Choroid plexus epithelial cell (primary cell): ENCODE data around the gene CLIC4.
"Not testable (repeated sequence)": the region's sequence is repeated elsewhere in the genome, so short reads cannot be mapped to it uniquely, and the experiment has no call there.

Source experiments
- DNase-seq: peaks from one replicate; pipeline ENCODE4 v3.0.0-alpha.2; 2010; ENCODE audit warnings: low read depth
- H3K4me3 ChIP-seq: 2 replicates; pipeline ENCODE4 v1.5.1; 2011; ENCODE audit warnings: low read depth, mild to moderate bottlenecking, control low read depth, low read length, moderate library complexity
- CTCF ChIP-seq: conservative IDR thresholded peaks from 2 replicates; pipeline ENCODE4 v1.5.1; 2011; ENCODE audit warnings: low read depth, mild to moderate bottlenecking, control low read depth, inconsistent platforms, low read length, moderate library complexity

The CLIC4 gene

GRCh38 chr1:24779689-24780464 lies 34.6 kb downstream of the CLIC4 start:
- TF ChIP-seq CTCF = peak; percentile 34
- H3K4me3 ChIP-seq = no peak overlapping the region
- DNase-seq = peak; percentile 48

GRCh38 chr1:24780626-24781025 lies 35.4 kb downstream of the CLIC4 start:
- H3K4me3 ChIP-seq, DNase-seq: not testable (repeated sequence)

- no peak overlapping the region for H3K4me3 ChIP-seq
- no peak for DNase-seq
- no peak for TF ChIP-seq CTCF
Observed at GRCh38 chr1:24782689-24783088, 37.4 kb downstream of the CLIC4 start.

GRCh38 chr1:24783713-24784112 lies 38.5 kb downstream of the CLIC4 start:
- no peak for DNase-seq
- no peak overlapping the region for H3K4me3 ChIP-seq
- no peak for TF ChIP-seq CTCF

- no peak for TF ChIP-seq CTCF
- no peak overlapping the region for H3K4me3 ChIP-seq
- DNase-seq = peak; percentile 62
Observed at GRCh38 chr1:24786191-24786590, 40.9 kb downstream of the CLIC4 start.

GRCh38 chr1:24790490-24790889 lies 45.2 kb downstream of the CLIC4 start:
- DNase-seq = no peak
- no peak for TF ChIP-seq CTCF
- H3K4me3 ChIP-seq = no peak overlapping the region

- no peak for TF ChIP-seq CTCF
- no peak overlapping the region for H3K4me3 ChIP-seq
- DNase-seq = peak; percentile 86
Observed at GRCh38 chr1:24793447-24794129, 48.3 kb downstream of the CLIC4 start.

- DNase-seq, H3K4me3 ChIP-seq: not testable (repeated sequence)
Observed at GRCh38 chr1:24794130-24794502, 48.9 kb downstream of the CLIC4 start.
